HL-60 (cell line): Measurements from ENCODE around the gene GANC.

Source experiments
- GABPA ChIP-seq: IDR thresholded peaks from 2 replicates; pipeline ENCODE4 v1.6.1; 2012; ENCODE audit warnings: low read depth
- POLR2AphosphoS5 ChIP-seq: IDR thresholded peaks from 2 replicates; pipeline ENCODE4 v1.6.1; 2012; ENCODE audit warnings: low read depth
- SPI1 ChIP-seq: IDR thresholded peaks from 2 replicates; pipeline ENCODE4 v1.6.1; 2012; ENCODE audit warnings: low read depth, mild to moderate bottlenecking, borderline replicate concordance
- TF ChIP-seq, protein P1 (sequence below): IDR thresholded peaks from 2 replicates; pipeline ENCODE4 v1.6.1; 2012; ENCODE audit warnings: low read depth; ENCODE audit not compliant: insufficient replicate concordance
- TF ChIP-seq, protein P2 (sequence below): IDR thresholded peaks from one replicate; pipeline ENCODE4 v1.5.1; 2011; ENCODE audit warnings: low read length, control low read depth, inconsistent platforms; ENCODE audit not compliant: insufficient read depth

DNA sequence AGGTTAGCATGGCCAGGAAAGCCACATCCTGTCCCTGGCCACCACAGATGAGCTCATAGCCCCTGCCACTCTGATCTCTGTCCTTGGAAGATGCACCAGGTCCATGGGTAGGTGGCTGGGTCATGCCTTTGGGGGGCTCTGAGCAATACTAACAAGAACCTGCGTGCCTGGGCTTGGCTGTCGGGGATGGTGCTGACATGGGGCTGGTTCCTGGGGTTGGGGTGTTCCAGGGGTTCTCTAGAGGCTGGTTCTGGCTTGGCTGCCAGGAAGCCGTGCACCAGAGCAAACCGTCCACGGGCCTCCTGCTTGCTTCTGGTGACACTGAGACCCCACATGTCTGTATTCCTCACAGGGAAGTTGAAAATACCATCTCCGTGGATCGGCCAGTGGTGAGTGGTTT, 130.4 kb downstream of the GANC start:
- TF ChIP-seq, protein P1, sequence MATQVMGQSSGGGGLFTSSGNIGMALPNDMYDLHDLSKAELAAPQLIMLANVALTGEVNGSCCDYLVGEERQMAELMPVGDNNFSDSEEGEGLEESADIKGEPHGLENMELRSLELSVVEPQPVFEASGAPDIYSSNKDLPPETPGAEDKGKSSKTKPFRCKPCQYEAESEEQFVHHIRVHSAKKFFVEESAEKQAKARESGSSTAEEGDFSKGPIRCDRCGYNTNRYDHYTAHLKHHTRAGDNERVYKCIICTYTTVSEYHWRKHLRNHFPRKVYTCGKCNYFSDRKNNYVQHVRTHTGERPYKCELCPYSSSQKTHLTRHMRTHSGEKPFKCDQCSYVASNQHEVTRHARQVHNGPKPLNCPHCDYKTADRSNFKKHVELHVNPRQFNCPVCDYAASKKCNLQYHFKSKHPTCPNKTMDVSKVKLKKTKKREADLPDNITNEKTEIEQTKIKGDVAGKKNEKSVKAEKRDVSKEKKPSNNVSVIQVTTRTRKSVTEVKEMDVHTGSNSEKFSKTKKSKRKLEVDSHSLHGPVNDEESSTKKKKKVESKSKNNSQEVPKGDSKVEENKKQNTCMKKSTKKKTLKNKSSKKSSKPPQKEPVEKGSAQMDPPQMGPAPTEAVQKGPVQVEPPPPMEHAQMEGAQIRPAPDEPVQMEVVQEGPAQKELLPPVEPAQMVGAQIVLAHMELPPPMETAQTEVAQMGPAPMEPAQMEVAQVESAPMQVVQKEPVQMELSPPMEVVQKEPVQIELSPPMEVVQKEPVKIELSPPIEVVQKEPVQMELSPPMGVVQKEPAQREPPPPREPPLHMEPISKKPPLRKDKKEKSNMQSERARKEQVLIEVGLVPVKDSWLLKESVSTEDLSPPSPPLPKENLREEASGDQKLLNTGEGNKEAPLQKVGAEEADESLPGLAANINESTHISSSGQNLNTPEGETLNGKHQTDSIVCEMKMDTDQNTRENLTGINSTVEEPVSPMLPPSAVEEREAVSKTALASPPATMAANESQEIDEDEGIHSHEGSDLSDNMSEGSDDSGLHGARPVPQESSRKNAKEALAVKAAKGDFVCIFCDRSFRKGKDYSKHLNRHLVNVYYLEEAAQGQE: no peak
- TF ChIP-seq, protein P2, sequence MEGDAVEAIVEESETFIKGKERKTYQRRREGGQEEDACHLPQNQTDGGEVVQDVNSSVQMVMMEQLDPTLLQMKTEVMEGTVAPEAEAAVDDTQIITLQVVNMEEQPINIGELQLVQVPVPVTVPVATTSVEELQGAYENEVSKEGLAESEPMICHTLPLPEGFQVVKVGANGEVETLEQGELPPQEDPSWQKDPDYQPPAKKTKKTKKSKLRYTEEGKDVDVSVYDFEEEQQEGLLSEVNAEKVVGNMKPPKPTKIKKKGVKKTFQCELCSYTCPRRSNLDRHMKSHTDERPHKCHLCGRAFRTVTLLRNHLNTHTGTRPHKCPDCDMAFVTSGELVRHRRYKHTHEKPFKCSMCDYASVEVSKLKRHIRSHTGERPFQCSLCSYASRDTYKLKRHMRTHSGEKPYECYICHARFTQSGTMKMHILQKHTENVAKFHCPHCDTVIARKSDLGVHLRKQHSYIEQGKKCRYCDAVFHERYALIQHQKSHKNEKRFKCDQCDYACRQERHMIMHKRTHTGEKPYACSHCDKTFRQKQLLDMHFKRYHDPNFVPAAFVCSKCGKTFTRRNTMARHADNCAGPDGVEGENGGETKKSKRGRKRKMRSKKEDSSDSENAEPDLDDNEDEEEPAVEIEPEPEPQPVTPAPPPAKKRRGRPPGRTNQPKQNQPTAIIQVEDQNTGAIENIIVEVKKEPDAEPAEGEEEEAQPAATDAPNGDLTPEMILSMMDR: no peak
- TF ChIP-seq POLR2AphosphoS5 (no peak), GABPA (no peak), SPI1 (no peak)
